Measurements from ENCODE around the gene ZNF526.

GRCh38 chr19:42272989-42273406, 52.9 kb downstream of the ZNF526 start:
- TF ChIP-seq, protein P1, sequence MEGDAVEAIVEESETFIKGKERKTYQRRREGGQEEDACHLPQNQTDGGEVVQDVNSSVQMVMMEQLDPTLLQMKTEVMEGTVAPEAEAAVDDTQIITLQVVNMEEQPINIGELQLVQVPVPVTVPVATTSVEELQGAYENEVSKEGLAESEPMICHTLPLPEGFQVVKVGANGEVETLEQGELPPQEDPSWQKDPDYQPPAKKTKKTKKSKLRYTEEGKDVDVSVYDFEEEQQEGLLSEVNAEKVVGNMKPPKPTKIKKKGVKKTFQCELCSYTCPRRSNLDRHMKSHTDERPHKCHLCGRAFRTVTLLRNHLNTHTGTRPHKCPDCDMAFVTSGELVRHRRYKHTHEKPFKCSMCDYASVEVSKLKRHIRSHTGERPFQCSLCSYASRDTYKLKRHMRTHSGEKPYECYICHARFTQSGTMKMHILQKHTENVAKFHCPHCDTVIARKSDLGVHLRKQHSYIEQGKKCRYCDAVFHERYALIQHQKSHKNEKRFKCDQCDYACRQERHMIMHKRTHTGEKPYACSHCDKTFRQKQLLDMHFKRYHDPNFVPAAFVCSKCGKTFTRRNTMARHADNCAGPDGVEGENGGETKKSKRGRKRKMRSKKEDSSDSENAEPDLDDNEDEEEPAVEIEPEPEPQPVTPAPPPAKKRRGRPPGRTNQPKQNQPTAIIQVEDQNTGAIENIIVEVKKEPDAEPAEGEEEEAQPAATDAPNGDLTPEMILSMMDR (IDR thresholded peaks at IDR 0.05 in 2 of 3, conservative IDR thresholded peaks at IDR 0.05 in 1 of 3; ENCODE audit: insufficient read depth in 2 of 3, low read depth in 1 of 3, low read length in 3 of 3) = no peak
- TF ChIP-seq KLF6 (CRISPR knock-in tag; IDR thresholded peaks at IDR 0.05; ENCODE audit: borderline replicate concordance) = no peak
- TF ChIP-seq ELF4 (CRISPR knock-in tag; IDR thresholded peaks at IDR 0.05) = no peak
- TF ChIP-seq ATF7 (IDR thresholded peaks at IDR 0.05) = no peak
- no peak for TF ChIP-seq CHD4 (IDR thresholded peaks at IDR 0.05; ENCODE audit: insufficient read depth, insufficient replicate concordance, low read depth, low read length, poor library complexity, severe bottlenecking)
- TF ChIP-seq ELF1 (tag; IDR thresholded peaks at IDR 0.05) = no peak
- no peak for TF ChIP-seq JUN (IDR thresholded peaks at IDR 0.05; ENCODE audit: borderline replicate concordance, low read depth, low read length)
- TF ChIP-seq JUN (CRISPR knock-in tag; IDR thresholded peaks at IDR 0.05; ENCODE audit: borderline replicate concordance) = no peak
- no peak for TF ChIP-seq HEY1 (CRISPR knock-in tag; IDR thresholded peaks at IDR 0.05; ENCODE audit: borderline replicate concordance)
- TF ChIP-seq HNRNPUL1 (IDR thresholded peaks at IDR 0.05; ENCODE audit: low read length) = no peak

Data from K562 (cell line).